HG03457 (cell line): ENCODE measurements around the gene ANTXR1.

Experiments
- ATAC-seq: cut with Tn5 transposase; IDR thresholded peaks from one replicate; pipeline ENCODE4 v1.9.1; 2021; ENCODE audit warnings: moderate number of reproducible peaks; ENCODE audit not compliant: unreplicated experiment

Gene ANTXR1

DNA sequence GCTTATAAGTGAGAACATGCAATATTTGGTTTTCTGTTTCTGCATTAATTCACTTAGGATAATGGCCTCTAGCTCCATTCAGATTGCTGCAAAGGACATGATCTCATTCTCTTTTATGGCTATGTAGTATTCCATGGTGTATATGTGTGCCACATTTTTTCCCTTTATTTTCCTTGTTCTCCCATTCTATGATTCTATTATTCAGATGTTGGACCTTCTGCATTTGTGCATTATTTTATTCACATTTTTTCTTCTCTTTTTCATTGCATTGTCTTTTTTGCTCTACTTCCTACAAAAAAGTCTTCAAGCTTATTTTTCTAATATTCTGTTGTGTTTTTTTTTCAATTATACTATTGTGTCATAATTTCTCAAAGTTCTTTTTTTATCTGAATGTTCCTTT lies 11.1 kb upstream of the ANTXR1 start:
- no peak for ATAC-seq

DNA sequence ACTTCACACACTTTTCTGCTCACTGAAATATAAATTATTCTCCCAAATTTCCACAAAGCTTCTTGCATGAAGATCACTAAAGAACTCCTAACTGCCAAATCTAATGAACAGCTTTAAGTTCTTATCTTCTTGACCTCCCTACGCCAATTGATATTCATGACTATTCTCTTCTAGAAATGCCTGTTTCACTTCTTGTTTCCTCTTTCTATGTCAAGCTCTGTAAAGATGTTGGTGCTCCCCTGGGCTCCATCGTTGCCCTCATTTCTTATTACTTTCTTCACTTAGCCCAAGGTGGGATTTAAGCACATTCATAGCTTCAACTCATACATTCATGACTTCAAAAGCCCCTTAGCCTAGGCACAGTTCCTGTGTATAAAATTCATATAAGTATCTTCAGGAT lies 9.2 kb upstream of the ANTXR1 start:
- no peak for ATAC-seq

DNA sequence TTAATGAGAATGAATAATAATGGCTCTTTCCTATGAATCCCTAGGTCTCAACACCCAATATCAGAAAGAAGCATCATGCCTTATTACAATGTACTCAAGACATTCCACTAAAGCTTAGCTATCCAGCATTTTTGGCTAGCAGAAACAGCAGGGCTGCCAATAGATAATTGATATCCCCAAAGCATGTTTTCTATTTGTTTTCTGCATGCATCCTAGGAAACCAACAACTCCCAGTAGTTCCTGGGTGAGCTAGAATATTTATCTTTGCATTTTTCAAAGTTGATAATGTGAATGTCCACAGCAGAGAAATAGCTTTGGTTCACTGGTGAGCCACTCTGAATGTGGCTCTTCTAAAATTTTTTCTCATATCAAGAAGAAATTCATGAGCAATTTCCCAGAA lies 5.8 kb upstream of the ANTXR1 start:
- ATAC-seq = no peak

DNA sequence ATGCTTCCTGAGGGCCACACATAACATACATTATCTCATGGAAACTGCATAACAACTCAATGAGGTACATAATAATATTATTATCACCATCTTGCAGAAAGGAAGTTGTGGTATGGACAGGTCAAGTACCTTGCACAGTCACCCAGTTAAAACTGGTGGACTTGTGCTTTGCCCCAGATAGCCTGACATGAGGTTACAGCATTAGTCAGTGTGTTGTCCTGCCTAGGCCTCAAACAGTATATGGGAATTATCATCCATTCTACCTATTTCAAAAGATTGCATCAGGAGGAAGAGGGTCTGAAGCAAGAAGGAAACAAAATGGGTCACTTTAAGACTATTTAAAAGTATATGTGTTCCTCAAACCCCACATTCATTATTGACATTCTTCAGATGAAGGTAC lies 5.4 kb upstream of the ANTXR1 start:
- no peak for ATAC-seq

DNA sequence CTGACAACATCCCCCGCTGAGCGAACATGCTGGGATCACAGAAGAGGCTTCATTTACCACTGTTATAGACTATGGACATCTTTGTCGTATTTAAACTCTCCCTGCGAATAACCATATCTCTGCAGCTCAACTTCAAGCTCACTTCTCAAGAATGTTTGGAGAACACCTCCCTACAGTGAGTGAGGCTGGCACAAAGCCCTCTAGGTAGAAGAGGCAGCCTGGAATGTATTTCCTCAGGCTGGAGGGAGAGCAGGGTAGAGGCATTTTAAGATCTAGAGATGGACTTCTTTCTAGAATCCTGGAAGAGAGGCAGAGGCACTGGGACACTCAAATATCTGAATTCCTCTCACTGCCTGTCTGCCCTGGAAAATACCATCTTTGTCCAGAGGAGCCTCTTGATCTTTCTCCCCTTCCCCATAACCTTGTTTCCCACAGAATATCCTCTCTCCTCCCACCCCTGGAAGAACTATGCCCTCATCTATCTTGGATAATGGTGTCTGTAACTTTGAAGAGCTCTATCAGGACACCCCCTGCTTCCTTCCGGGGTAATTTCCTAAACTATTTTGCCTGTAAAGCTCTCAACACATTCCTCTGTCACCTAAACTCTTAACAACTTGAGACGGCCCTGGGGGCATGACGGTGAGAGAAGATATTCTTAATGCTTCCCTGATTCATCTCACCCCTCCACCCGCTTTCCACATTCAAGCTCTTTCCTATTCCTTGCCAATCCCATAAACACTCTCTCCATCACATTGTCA lies 2.4 kb upstream of the ANTXR1 start:
- no peak for ATAC-seq

- ATAC-seq = no peak
Measured at GRCh38 chr2:69011611-69012157, 1.3 kb upstream of the ANTXR1 start.

GRCh38 chr2:69012310-69013141 lies 453 bp upstream of the ANTXR1 start:
- ATAC-seq = no peak

GRCh38 chr2:69013840-69014821 lies 1.2 kb downstream of the ANTXR1 start:
- ATAC-seq = no peak

GRCh38 chr2:69017080-69017479 lies 4.1 kb downstream of the ANTXR1 start:
- ATAC-seq = no peak

- ATAC-seq = no peak
Measured at GRCh38 chr2:69017835-69018234, 4.9 kb downstream of the ANTXR1 start.

GRCh38 chr2:69018678-69019095 lies 5.7 kb downstream of the ANTXR1 start:
- no peak for ATAC-seq

DNA sequence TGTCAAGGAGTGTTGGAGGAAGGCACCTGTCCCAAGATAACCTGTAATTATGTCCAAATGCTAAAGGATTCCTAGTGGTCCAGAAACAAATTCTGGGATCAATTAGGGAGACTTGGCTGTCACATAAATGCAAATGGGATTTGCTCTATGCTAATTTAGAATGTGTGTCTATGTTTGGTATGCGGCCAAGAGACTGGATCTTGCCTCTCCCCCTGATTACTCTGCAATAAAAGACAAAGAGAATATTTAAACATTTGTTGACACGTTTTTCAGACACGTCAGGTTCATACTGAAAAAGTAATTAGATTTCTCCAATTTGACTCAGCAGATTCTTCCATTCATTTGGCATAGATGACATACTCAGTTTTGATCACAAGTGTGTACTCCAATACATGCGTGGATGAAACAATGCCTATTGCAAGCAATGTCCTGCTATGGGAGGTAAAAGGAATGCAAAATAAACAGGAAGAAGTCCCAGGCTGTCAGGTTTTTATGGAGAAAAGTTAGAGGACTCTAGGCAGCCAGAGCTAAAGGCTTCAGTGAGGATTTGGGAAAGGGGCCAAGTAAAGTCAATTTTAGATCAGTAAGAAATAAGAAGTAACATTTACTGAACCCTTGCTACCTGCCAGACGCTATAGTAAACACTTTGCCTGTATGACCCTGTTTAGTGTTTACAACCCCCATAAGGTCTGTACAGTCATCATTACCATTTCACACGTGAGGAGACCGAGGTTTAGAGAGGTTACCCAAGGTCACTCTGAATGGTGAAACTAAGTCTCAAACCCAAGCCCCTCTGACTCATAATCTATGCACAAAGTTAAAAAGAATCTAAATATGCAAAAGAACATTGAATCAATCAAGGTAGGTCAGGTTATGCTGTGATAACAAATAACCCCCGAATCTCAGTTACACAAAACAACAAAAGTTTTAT lies 7.8 kb downstream of the ANTXR1 start:
- no peak for ATAC-seq

- no peak for ATAC-seq
Measured at GRCh38 chr2:69021727-69022126, 8.7 kb downstream of the ANTXR1 start.

DNA sequence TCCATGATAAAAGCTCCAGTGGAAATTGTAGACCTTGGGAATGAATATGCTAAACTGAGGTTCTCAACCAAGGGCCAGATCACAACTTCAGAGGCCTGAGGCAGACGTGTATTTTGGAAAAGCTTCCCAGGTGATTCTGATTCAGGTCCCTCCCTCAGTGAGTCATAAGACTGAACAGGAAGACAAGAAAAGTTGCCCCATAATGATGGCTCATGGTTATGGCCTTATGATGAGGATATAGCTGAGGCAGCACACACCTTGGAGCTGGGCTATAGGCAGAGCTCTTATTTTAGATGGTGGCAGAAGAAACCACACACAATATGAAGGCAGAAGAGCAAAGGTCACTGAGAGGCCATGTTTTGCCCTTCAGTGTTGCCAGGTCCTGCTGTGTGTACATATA lies 9.6 kb downstream of the ANTXR1 start:
- ATAC-seq = no peak

DNA sequence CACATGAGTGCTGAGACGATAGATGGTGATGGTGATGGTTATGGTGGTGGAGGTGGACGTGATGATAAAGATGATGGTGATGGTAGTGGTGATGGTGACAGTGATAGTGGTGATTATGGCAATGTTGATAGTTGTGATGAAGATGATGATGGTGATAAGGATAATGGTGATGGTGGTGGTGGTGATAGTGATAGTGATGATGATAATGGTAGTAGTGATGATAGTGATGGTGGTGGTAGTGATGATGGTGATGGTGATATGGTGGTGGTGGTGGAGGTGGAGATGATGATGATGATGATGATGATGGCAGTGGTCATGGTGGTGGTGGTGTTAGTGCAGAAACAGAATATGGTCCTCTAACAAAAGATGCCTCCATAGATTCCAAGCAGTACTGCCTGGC lies 10.3 kb downstream of the ANTXR1 start:
- no peak for ATAC-seq

GRCh38 chr2:69026026-69026425 lies 13.0 kb downstream of the ANTXR1 start:
- ATAC-seq = no peak

DNA sequence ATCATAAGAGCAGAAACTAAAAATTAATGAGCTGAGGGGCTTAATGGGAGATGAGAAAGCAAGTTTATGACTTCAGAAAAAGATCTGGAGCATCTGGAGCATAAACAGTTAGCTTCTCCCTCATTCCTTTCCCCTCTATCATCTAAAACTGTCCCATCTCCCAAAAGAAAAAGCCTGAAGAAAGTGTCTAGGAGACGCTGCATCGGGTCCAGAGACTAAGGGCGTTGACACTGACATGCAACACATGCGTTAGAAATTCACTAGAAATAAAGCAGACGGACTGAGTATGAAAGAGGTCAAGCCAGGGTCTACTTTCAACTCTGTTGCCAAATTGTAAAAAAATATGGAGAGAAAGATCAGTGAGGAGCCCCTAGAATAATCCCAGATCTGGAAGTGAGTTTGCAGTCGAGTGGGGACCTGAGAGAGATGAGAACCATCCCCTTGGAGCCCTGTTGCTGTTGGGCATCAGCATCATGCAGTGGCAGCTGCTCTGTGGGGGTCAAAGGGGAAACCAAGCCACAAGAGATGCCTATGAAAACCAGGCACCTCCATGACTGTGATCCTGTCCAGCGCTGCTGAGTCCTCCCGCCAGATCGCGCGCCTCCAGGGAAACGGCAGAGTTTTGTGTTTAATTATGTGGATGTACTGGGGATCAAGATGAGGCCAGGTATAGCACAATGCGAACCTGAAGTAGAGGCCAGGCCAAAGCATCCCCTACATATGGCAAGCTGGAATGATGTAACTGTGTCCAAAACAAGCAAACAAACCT lies 13.9 kb downstream of the ANTXR1 start:
- no peak for ATAC-seq

- ATAC-seq = no peak
Measured at GRCh38 chr2:69030800-69031428, 17.9 kb downstream of the ANTXR1 start.

DNA sequence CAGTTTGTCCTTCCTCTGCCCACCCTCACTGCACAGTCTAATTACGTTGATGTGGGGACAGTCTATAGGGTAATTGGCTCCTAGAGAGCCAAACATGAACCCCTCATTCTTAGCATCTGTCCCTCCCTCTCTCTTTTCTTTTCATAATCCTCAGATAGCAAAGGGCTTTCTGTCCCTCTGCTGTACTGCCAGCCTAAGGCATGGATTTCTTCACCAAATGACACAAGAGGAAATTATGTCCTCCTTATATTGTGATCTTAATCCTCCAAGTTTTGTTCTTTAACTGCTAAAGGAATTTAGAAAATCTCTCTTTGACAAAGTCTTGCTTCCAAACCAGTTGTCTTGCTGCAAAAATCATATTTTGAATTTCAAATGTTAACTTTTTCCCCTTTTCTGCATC lies 18.5 kb downstream of the ANTXR1 start:
- no peak for ATAC-seq
